GM20431 (cell line): ENCODE measurements around the gene PDCD11.

Experiments
- in situ Hi-C: fragments of 300-500 bp; cut with MseI, MboI; formaldehyde crosslinking; loops from one replicate; pipeline ENCODE4 v1.15.0; 2020; ENCODE audit warnings: low sequenced_read_pairs; ENCODE audit not compliant: unreplicated experiment

The PDCD11 gene

GRCh38 chr10:103445767-103446567, 49.5 kb downstream of the PDCD11 start:
- in situ Hi-C loops = no loop called here

GRCh38 chr10:103447187-103447586, 50.8 kb downstream of the PDCD11 start:
- in situ Hi-C loops = no loop called here

GRCh38 chr10:103448746-103449145, 52.3 kb downstream of the PDCD11 start:
- in situ Hi-C loops = no loop called here

GRCh38 chr10:103449208-103450144, 53.0 kb downstream of the PDCD11 start:
- in situ Hi-C loops = no loop called here

GRCh38 chr10:103450201-103450695, 53.8 kb downstream of the PDCD11 start:
- in situ Hi-C loops = no loop called here

GRCh38 chr10:103451091-103451813, 54.8 kb downstream of the PDCD11 start:
- in situ Hi-C loops = no loop called here

- in situ Hi-C loops = no loop called here
Measured at GRCh38 chr10:103451831-103452505, 55.5 kb downstream of the PDCD11 start, which contains the start of gene CALHM2. CALHM2 (minus strand) TSS chr10:103452370; CDS start chr10:103449941, 2,429 bp downstream.

GRCh38 chr10:103452506-103453230, 56.2 kb downstream of the PDCD11 start:
- in situ Hi-C loops = no loop called here

GRCh38 chr10:103454026-103454425, 57.6 kb downstream of the PDCD11 start:
- in situ Hi-C loops = no loop called here

- in situ Hi-C loops = no loop called here
Measured at GRCh38 chr10:103455235-103455634, 58.8 kb downstream of the PDCD11 start.

- in situ Hi-C loops = no loop called here
Measured at GRCh38 chr10:103456074-103456660, 59.7 kb downstream of the PDCD11 start.

- in situ Hi-C loops = no loop called here
Measured at GRCh38 chr10:103457176-103457712, 60.8 kb downstream of the PDCD11 start.

GRCh38 chr10:103457896-103458583, 61.6 kb downstream of the PDCD11 start:
- in situ Hi-C loops = no loop called here

GRCh38 chr10:103458720-103459119, 62.3 kb downstream of the PDCD11 start, which contains the start of gene CALHM1:
CALHM1 (minus strand) TSS chr10:103458900; CDS start chr10:103458751, 149 bp downstream.
- in situ Hi-C loops = no loop called here

GRCh38 chr10:103459615-103460014, 63.2 kb downstream of the PDCD11 start:
- in situ Hi-C loops = no loop called here

- in situ Hi-C loops = no loop called here
Measured at GRCh38 chr10:103463499-103463898, 67.1 kb downstream of the PDCD11 start.

GRCh38 chr10:103465411-103466179, 69.2 kb downstream of the PDCD11 start:
- in situ Hi-C loops = no loop called here
